AG20443 (cell line): ENCODE measurements around the gene DMAC2L.
"Not testable (repeated sequence)": the region's sequence is repeated elsewhere in the genome, so short reads cannot be mapped to it uniquely, and the experiment has no call there.

Source experiments
- DNase-seq: peaks from one replicate; pipeline ENCODE4 v3.0.0; 2012; ENCODE audit warnings: low spot score, mixed read lengths

The DMAC2L gene

DNA sequence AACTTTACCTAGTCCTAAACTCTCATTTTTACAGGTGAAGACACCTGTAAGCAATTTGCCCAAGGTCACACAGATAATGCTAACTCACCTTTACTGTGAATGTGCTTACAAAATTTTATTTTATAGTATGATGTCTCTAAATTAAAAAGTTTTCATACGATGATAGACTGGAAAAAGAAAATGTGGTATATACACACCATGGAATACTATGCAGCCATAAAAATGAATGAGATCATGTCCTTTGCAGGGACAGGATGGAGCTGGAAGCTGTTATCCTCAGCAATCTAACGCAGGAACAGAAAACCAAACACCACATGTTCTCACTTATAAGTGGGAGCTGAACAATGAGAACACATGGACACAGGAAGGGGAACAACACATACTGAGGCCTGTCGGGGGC is 44.2 kb downstream of the DMAC2L start:
- DNase-seq: not testable (repeated sequence)

DNA sequence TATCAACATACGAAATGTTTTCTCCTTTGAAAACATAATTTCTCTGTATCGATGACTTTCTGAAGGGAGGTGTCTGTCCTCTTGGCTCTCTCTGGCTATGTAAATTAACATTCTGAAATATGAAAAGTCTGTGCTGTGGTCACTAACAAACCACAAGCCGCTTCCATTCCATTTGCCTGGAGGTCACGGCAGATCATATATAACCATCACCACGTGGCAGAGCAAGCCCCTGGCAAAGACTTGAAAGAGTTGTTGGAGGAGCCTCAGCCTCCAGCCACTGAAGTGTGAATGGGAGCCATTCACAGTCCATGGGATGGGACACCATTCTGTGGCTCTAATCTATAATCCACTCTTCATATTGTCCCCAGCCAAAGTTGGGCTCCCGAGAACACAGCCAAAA is 45.0 kb downstream of the DMAC2L start:
- DNase-seq: no peak

GRCh38 chr14:50357753-50358395 is 45.8 kb downstream of the DMAC2L start:
- DNase-seq: no peak

DNA sequence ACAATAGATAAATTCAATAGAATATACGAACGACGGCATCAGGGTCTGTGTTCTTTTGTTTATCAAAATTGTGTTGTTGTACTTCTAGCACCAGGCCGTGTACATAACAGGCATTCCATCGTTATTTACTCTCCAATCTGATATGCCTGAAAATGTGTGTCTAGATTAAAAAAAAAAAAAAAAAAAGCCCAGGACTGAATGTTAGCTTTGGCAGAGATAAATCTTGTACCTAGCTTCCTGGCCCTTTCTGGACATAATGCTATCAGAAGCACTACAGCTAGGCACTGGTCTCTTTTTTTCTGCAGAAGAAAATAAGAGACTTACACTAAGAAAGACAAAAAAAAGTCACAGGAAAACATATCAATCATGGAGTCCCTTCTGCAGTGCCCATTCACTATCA is 47.5 kb downstream of the DMAC2L start:
- DNase-seq: no peak

GRCh38 chr14:50360093-50360492 is 48.0 kb downstream of the DMAC2L start:
- DNase-seq: no peak

DNA sequence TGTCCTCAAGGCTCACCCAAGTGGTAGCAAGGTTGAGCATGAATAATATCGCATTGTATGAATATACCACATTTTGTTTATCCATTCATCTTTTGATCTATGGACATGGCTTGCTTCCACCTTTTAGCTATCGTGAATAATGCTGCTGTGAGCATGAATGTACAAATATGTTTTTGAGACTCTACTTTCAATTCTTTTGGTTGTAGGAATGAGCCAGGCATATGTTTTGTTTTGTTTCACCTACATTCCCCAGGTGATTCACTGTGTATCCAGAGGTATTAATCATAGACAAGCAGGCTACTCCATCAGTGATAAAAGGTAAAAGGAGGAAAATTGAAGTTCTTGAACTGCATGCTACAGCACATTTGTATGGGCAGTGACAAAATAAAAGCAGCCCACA is 48.7 kb downstream of the DMAC2L start:
- no peak for DNase-seq

- not testable (repeated sequence) for DNase-seq
Observed at GRCh38 chr14:50361473-50362403, 49.6 kb downstream of the DMAC2L start.

DNA sequence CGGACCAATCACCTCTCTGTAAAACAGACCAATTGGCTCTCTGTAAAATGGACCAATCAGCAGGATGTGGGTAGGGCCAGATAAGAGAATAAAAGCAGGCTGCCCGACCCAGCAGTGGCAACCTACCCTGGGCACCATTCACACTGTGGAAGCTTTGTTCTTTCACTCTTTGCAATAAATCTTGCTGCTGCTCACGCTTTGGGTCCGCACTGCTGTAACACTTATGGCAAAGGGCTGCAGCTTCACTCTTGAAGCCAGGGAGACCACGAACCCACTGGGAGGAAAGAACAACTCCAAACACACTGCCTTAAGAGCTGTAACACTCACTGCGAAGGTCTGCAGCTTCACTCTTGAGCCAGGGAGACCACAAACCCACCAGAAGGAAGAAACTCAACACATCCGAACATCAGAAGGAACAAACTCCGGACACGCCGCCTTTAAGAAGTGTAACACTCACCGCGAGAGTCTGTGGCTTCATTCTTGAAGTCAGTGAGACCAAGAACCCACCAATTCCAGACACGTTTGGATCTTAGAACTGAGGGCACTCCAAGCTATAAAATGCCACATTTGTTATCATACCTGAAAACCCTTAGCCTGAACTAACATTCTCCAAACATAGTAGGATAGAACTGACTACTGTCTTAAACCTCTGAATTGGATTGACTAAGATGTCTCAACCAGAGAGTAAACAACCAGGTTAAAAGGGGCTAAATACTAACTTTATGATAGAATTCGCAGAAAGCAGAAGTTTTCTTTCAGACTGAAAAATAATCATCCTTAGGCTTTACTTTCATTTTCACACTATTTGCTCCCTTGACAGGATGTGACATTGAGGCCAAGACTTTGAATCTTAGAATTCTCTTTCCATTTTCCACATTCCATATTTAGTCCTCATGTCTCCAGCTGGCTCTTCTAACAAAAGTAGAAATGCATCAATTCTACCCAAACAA is 50.9 kb downstream of the DMAC2L start:
- DNase-seq: no peak

DNA sequence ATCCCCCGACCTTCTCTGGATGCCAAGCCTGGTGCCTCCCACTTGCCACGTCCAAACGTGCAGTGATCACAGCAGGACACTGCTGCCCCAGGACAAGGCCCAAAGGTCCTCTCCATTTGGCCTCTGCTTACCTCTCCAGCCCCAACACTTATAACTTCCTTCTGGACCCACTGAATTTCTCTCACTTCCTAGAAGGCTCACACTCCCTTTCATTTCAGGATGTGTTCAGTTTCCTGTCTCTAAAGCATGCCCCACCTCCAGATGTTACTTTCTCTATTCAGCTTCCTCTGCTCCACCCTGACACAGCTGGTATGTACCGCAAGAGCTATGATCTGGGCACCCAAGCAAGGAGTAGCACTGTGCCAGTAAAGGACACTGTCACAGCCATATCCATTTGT is 51.6 kb downstream of the DMAC2L start:
- peak; percentile 71 for DNase-seq

GRCh38 chr14:50364792-50365191 is 52.7 kb downstream of the DMAC2L start:
- DNase-seq: no peak

- not testable (repeated sequence) for DNase-seq
Observed at GRCh38 chr14:50365572-50365971, 53.4 kb downstream of the DMAC2L start.

DNA sequence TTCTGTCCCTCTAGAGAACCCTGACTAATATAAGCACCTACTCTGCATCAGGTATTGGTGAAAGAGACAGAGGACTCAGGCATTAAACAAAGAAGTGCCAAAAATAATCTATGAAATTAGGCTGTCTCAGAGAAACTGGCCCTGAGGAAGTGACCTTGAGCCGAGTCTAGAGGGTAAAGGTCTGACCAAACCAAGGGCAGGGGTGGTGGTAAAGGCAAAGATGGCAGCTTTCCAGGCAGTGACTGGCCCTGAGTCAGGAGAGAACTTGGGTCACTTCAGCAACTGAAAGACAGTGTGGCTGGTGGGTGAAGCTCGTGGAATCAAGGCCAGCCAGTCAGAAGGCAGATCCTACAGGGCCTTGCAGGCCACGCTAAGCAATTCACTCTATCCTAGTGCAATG is 54.0 kb downstream of the DMAC2L start:
- DNase-seq: no peak

DNA sequence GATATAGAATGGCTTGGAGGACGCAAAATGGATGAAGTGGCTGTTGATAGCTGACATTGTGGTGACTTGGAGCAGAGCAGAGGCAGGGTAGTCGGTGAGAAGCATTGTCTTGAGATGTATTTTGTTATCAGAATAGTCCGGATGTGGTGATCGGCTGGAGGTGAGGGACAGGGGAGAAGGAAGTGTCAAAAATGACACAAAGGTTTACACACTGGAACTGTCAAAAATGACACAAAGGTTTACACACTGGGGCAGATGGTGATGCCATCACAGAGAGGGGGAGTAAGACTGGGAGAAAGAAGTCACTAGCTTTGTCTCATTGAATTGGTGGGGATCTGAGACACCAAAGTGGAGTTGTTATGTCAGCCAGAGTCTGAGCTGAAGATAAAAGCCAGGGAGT is 54.5 kb downstream of the DMAC2L start:
- DNase-seq: no peak

DNA sequence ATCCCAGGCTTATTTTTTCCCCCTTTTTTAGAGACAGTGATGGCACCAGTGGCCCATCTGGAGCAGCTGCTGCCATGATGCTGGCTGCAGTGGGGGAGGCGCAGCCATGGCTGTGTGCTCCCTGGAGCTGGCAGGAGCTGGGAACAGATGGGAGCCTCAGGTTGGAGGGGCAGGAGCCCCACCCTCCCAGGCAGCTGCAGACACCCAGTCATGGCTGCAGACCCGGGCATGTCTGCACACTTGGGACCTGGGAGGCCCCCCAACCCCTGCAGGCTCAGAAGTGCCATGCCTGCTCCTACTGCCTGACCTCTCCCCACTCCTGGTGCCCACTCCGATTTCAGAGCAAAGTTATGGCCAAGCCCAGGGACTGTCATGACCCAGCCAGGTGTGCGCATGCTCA is 59.4 kb downstream of the DMAC2L start:
- no peak for DNase-seq

DNA sequence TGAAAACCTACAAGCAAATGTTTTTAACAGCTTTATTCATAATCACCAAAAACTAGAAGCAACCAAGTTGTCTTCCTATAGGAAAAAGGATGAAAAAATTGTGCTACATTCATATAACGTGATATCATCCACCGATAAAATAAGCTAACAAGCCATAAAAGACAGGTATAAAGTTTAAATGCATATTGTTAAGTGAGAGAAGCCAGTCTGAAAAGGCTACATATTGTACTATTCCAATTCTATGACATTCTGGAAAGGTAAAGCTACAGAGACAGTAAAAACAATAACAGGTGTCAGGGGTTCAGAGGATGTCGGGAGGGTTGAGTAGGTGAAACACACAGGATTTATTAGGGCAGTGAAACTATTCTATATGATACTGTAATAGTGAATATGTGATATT is 61.8 kb downstream of the DMAC2L start:
- DNase-seq: no peak

DNA sequence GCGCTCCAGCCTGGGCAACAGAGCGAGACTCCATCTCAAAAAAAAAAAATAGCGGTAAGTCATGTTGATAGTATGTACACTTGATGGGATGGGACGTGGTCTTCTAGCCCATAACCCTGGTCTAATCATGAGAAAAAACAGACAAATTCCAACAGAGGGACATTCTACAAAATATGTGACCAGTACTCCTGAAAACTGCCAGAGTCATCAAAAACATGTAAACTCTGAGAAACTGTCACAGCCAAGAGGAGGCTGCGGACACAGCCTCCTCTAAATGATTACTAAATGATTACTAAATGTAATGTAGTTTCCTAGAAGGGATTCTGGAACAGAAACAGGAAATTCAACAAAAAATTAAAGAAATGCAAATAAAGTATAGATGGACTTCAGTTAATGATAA is 63.6 kb downstream of the DMAC2L start:
- no peak for DNase-seq
